Stomach (tissue), 4 donors: ENCODE measurements around the gene MATN1.

Source experiments
- CTCF ChIP-seq, 7 experiments: fragments of 450-650 bp in 4 of 7; fragments of 200-600 bp in 3 of 7; sonication (generic) in 3 of 7; IDR thresholded peaks; one replicate each; pipeline ENCODE4 v1.5.1; 2016 to 2019; ENCODE audit warnings: antibody characterized with exemption in 7 of 7, control low read depth in 2 of 7, mild to moderate bottlenecking in 1 of 7
- POLR2A ChIP-seq, 4 donors: fragments of 450-650 bp; IDR thresholded peaks; one replicate each; pipeline ENCODE4 v1.6.1; 2016; ENCODE audit warnings: antibody characterized with exemption in 4 of 4, control low read depth in 2 of 4, mild to moderate bottlenecking in 1 of 4, moderate library complexity in 1 of 4

- no peak for TF ChIP-seq CTCF (IDR thresholded peaks at IDR 0.05)
- TF ChIP-seq POLR2A (IDR thresholded peaks at IDR 0.05): no peak
Measured at GRCh38 chr1:30726773-30727684, 3.6 kb upstream of the MATN1 start.
